ENCODE results near the gene PCDH20.
"Not testable (repeated sequence)": the region's sequence is repeated elsewhere in the genome, so short reads cannot be mapped to it uniquely, and the experiment has no call there.

PCDH20 gene

DNA sequence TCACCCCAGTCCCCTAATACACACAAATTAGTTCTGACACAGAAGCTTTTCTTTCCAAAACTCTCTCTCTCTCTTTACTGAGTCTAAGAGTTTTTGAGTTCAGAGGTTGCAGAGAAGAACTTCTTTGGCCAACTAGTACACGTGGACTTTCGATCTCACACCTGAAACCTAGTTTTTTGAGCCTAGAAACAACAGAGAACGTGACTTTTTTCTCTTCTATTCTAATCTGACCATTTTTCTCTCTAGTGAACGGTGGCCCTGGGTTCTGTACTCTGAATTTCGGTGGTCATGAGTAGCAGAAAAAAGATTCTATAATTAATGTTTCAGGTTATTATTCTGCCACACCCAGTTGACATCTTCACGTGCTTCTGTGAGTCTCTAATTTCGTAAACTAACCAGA is 24.2 kb downstream of the PCDH20 start:
- TF ChIP-seq POLR2A (IDR thresholded peaks at IDR 0.05; ENCODE audit: low read length) (no peak), GATA1 (IDR thresholded peaks at IDR 0.05; ENCODE audit: low read depth, low read length) (no peak)
- no peak for DNase-seq

DNA sequence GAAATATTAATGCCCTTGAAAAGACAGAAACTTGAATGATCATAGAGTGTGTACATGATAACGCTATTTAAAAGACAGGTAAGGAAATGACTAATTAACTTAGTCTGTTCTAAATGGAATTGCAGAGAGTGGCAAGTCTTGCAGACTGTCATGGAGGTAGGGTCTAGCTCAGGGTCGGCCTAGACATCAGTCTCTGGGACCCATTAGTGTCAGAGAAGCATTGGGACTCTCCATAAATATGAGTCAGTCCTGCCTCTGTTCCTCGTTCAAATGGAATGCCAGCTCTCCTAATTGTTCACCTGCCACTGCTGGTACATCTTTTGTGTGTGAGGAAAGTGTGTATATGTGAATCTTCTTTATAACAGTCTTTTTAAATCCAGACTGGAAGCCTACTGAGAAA is 28.0 kb downstream of the PCDH20 start:
- DNase-seq, result no peak

DNA sequence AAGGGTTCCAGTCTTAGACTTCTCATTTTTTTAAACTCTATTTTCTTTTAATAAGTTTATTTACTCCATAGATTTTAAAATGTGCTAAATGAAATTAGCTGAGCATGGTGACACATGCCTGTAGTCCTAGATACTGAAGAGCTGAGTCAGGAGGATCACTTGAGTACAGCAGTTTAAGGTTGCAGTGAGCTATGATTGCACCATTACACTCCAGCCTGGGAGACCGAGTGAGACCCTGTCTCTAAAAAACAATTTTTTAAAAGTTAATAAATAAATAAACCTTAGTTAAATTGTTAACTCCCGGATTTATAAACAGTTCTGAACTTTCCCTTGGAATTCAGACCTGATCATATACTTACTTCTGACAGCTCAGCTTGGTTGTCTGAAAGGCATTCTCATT is 32.5 kb downstream of the PCDH20 start:
- no peak for TF ChIP-seq GATA1 (IDR thresholded peaks at IDR 0.05; ENCODE audit: low read depth, low read length)
- no peak for TF ChIP-seq POLR2A (IDR thresholded peaks at IDR 0.05; ENCODE audit: low read length)
- DNase-seq, result no peak

More for the DNA sequence above, 28.0 kb downstream of the PCDH20 start:
- TF ChIP-seq GATA1 (IDR thresholded peaks at IDR 0.05; ENCODE audit: low read depth, low read length), result no peak

DNA sequence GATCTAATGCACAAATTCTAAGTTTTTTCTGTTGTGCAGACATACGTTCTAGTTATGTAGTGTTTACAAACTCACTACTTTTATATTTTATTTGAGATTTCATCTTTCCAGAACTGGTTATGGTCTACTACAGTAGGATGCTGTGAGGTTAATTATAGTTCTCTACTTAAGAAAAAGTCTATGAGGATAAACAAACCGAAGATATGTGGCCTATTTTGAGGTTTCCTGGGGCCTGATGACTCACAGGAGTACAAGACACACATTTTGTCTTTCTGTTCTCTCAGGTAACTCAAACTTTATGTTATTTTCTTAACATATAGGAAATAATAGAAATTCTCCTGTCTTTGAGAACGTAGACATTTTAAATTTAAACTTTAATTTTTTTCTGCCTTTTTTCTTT is 45.1 kb downstream of the PCDH20 start:
- no peak for TF ChIP-seq GATA1 (IDR thresholded peaks at IDR 0.05; ENCODE audit: low read depth, low read length)
- TF ChIP-seq POLR2A (IDR thresholded peaks at IDR 0.05; ENCODE audit: low read length), result no peak

DNA sequence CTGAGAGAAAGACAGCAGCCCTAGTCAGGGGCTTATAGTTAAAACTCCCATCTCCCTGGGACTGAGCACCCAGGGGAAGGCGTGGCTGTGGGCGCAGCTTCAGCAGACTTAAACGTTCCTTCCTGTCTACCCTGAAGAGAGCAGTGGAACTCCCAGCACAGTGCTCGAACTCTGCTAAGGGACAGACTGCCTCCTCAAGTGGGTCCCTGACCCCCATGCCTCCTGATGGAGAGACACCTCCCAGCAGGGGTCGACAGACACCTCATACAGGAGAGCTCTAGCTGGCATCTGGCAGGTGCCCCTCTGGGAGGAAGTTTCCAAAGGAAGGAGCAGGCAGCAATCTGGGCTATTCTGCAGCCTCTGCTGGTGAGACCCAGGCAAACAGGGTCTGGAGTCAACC is 51.0 kb downstream of the PCDH20 start:
- DNase-seq, result not testable (repeated sequence)

More for the DNA sequence above, 45.1 kb downstream of the PCDH20 start:
- no peak for DNase-seq

DNA sequence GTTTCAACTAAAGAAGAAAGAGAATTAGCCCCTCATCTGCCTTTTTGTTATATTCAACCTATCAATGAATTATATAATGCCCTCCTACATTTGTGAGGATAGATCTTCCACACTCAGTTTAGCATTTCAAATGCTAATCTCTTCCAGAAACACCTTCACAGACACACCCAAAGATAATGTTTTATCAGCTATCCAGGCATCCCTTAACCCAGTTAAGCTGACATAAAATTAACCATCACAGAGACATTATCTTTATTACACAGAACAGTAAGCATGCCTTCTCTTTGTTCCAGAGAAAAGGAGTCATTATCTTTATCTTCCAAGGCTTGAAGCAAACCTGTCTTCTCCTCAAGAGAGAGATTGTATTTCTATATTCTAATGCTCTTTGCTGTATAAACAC is 53.1 kb downstream of the PCDH20 start:
- no peak for TF ChIP-seq POLR2A (IDR thresholded peaks at IDR 0.05; ENCODE audit: low read length)
- no peak for TF ChIP-seq GATA1 (IDR thresholded peaks at IDR 0.05; ENCODE audit: low read depth, low read length)
- no peak for DNase-seq
